HG03439 (cell line): ENCODE data around the gene SLC16A10.
"Not testable (repeated sequence)": the region's sequence is repeated elsewhere in the genome, so short reads cannot be mapped to it uniquely, and the experiment has no call there.

Source experiments
- ATAC-seq: cut with Tn5 transposase; IDR thresholded peaks from one replicate; pipeline ENCODE4 v1.9.1; 2021; ENCODE audit warnings: mild to moderate bottlenecking, moderate library complexity; ENCODE audit not compliant: unreplicated experiment

Gene SLC16A10

DNA sequence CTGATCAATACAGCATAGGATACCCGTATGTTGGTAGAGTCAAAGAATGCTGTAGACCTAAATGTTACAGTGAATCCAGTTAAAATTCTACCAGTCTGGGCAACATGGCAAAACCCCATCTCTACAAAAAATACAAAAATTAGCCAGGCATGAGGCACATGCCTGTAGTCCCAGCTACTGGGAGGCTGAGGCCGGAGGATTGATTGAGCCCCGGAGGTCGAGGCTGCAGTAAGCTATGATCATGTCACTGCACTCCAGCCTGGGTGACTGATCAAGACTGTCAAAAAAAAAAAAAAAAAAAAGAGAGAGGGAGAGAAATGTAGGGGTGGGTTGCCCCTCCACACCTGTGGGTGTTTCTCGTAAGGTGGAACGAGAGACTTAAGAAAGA, 167.5 kb downstream of the SLC16A10 start:
- ATAC-seq: no peak

GRCh38 chr6:111255838-111256237, 168.5 kb downstream of the SLC16A10 start:
- not testable (repeated sequence) for ATAC-seq

GRCh38 chr6:111256646-111257045, 169.3 kb downstream of the SLC16A10 start:
- no peak for ATAC-seq

DNA sequence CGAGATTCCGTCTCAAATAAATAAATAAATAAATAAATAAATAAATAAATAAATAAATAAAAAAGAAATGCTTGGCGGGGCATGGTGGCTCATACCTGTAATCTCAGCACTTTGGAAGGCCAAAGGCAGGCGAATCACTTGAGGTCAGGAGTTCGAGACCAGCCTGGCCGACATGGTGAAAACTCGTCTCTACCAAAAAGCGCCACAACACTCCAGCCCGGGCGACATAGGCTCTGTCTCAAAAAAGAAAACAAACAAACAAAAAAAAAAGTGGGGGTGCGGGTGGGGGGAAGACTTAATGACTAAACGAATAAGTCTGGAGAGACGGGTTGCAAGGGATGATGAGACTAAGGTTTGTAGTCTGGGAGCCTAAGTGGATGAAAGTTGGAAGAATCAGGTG, 170.7 kb downstream of the SLC16A10 start:
- no peak for ATAC-seq

DNA sequence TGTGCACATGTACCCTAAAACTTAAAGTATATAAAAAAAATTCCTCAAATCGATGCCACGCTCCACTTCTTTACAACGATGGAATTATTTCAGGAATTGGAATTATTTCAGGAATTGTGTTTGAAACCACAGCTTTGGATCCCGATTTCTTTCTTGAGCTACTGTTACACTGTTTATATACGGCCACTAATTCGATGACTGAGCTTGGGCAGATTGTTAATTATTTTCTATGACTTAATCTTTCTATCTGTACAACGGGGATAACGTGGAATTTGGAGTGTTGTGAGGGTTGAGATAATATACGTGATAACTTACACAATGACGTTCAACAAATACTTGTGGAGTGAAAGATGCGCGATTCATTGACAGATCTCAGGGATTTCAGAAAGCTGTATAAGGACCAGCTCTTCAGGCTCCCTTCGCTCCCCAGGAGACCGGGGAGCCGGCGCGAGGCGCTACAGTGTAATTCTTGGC, 171.3 kb downstream of the SLC16A10 start:
- ATAC-seq: no peak

GRCh38 chr6:111259089-111259831, 172.0 kb downstream of the SLC16A10 start:
- peak; percentile 98 for ATAC-seq

DNA sequence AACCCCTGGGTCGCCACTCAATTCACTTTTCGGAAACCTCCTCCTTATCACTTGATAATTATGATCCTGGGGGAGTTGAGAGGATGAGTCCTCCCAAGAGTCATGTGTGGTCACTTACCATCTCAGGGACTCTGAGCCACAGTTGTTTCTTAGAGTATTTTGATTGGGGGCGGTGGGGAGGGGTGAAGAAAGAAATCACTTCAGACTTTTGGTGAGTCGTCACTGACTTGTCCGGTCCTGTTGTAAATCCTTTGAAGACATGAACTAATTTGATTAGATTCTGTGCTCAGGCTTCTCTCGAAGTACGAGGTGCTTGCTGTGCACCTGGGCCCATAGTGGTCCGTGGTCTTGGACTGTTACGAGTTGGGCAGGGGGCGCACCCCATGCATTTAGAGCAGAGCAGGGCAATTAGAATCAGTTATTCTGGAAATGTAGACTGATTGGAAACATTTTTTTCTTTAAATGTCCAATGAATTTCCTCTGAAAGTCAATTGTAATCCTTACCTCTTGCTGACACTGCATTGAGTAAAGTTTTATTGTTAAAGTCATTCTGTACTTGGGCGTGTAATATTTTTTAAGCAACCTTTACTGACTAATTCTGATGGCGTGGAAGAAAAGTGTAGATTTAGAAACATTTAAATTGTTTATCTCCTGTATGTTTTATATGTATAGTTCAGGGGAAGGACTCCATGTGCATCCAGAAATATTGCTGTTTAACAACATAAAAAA, 173.4 kb downstream of the SLC16A10 start:
- ATAC-seq: no peak

GRCh38 chr6:111263837-111264236, 176.5 kb downstream of the SLC16A10 start:
- ATAC-seq: no peak

GRCh38 chr6:111265842-111266241, 178.5 kb downstream of the SLC16A10 start:
- ATAC-seq: no peak

DNA sequence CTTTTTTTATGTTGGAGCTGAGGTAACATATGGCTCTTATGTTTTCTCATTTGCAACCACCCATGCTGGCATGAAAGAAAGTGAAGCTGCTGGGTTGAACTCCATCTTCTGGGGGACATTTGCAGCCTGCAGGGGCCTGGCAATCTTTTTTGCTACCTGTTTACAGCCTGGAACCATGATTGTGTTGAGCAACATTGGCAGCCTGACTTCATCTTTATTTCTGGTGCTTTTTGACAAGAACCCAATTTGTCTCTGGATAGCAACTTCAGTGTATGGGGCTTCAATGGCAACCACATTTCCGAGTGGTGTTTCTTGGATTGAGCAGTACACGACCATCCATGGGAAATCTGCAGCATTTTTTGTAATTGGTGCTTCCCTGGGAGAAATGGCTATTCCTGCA, 179.0 kb downstream of the SLC16A10 start:
- ATAC-seq: no peak

DNA sequence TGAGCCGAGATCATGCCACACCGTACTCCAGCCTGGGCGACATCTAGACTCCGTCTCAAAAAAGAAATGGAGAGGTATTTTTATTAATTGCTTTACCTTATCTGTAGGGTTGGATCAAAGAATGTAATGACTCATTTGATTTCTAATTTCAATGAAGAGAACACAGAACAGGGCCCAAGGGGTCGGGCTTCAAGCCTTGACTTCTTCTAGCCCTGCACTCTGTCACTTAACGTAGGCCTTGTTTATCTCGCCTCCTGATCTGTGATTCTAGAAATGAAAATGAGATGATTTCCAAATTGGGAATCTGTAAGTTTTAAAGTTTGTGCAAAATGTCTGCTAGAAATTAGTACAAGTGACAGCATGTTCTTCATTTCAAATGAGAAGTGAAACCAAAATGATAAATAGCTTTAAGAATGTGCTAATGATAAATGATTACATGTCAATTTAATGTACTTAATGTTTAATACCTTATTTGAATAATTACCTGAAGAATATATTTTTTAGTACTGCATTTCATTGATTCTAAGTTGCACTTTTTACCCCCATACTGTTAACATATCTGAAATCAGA, 180.5 kb downstream of the SLC16A10 start:
- no peak for ATAC-seq

DNA sequence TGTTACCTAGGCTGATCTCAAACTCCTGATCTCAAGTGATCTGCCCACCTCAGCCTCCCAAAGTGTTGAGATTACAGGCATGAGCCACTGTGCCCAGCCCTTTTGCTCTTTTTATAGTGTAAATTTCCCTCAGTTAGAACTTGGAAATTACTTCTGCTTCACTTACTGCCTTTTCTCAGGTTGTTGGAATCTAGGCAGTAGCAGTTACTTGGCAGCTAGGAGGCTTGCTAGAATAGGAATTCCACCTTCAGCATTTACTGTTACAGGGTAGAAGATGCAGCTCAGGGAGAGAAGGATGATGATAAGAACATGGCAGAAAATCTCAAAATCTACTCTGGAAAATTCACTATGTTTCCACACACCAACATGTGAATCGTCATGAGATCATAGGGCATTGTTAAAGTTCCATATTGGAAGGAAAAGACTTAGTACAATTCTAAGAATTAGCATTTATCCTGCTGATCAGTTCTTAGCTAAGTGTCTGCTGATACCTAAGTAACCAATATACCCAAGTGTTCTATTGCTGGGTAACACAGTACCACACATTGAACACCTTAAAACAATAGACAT, 182.2 kb downstream of the SLC16A10 start:
- no peak for ATAC-seq

GRCh38 chr6:111270121-111270520, 182.8 kb downstream of the SLC16A10 start:
- no peak for ATAC-seq

DNA sequence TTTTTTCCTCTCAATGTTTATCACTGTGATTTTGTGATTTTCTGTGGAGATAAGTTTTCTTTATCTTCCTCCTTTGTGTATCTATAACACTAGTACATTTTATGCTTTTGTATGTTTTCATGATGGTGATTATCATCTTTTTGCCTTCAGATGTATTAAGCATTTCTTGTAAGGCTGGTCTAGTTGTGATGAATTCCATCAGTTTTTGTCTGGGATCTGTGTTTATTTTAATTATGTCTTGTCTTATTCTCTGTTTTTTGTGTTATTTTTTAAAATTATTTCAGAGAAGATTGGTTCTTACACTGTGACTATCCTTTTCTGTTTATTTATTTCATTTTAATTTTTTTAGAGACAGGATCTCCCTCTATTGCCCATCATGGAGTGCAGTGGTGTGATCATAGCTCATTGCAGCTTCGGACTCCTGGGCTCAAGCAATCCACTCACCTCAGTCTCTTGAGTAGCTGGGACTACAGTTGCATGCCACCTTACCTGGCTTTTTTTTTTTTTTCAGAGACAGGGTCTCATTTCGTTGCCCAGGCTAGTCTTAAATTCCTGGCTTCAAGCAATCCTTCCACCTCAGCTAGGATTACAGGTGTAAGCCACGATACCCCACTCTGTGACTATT, 187.4 kb downstream of the SLC16A10 start:
- no peak for ATAC-seq

GRCh38 chr6:111276335-111276734, 189.0 kb downstream of the SLC16A10 start:
- ATAC-seq: no peak

DNA sequence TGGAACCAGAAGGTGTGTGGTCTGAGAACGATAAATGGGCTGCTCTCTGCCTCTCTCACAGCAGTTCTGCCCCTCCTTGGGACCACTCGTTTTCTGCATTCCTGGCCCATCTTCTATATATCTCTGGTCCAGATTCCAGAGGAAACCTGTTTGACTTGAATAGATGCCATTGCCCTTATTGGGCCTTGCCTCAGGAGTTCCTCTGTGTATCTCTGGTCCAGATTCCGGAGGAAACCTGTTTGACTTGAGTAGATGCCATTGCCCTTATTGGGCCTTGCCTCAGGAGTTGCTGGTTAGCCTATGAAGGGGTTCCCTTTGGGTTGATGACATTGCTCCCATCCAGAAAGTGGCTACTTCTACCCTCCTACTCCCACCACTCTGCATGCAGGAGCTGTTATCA, 189.4 kb downstream of the SLC16A10 start:
- no peak for ATAC-seq

- ATAC-seq: no peak
Measured at GRCh38 chr6:111277819-111278218, 190.5 kb downstream of the SLC16A10 start.

- ATAC-seq: no peak
Measured at GRCh38 chr6:111278731-111279130, 191.4 kb downstream of the SLC16A10 start.

DNA sequence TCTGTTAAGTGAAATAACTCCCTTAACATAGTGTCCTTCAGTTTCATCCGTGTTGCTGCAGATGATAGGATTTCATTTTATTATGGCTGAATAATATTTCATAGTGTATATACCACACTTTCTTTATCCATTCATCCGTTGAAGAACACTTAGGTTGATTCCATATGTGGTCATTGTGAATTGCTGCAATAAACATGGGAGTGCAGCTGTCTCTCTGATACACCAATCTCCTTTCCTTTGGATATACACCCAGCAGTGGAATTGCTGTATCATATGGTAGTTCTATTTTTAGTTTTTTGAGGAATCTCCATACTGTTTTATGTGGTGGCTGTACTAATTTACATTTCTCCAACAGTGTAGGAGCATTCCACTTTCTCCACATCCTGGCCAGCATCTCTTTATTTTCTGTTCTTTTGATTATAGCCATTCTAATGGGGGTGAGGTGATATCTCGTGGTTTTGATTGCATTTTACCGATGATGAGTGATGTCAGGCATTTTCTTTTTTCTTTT, 193.2 kb downstream of the SLC16A10 start:
- ATAC-seq: no peak
